Body of pancreas (tissue), 4 donors: ENCODE results near the gene NT5C.

Experiments used
- CTCF ChIP-seq, 7 experiments: fragments of 450-650 bp in 4 of 7; fragments of 200-600 bp in 3 of 7; sonication (generic) in 3 of 7; IDR thresholded peaks; one replicate each; pipeline ENCODE4 v1.5.1; 2016 to 2019; ENCODE audit warnings: antibody characterized with exemption in 7 of 7
- POLR2A ChIP-seq, 3 donors: fragments of 450-650 bp; IDR thresholded peaks; one replicate each; pipeline ENCODE4 v1.6.1; 2016; ENCODE audit warnings: antibody characterized with exemption in 3 of 3, mild to moderate bottlenecking in 2 of 3

- no peak for TF ChIP-seq CTCF (IDR thresholded peaks at IDR 0.05)
- TF ChIP-seq POLR2A (IDR thresholded peaks at IDR 0.05), result no peak
Observed at GRCh38 chr17:75135946-75136345, 4.4 kb upstream of the NT5C start.
